HEK293 (cell line): Measurements from ENCODE around the gene SLC5A9.

Experiments used
- CTCF ChIP-seq: fragments of 450-650 bp; formaldehyde crosslinking; IDR thresholded peaks from 2 replicates; pipeline ENCODE4 v1.5.1; 2016; ENCODE audit warnings: missing biosample characterization, missing genetic modification characterization
- WT1 ChIP-seq: fragments of 450-650 bp; formaldehyde crosslinking; IDR thresholded peaks from 2 replicates; pipeline ENCODE4 v1.5.1; 2016; ENCODE audit warnings: missing biosample characterization, missing genetic modification characterization
- ZNF174 ChIP-seq: fragments of 450-650 bp; formaldehyde crosslinking; IDR thresholded peaks from 2 replicates; pipeline ENCODE4 v1.5.0; 2017; ENCODE audit warnings: missing biosample characterization, mild to moderate bottlenecking, missing genetic modification characterization
- ZNF433 ChIP-seq: fragments of 450-650 bp; formaldehyde crosslinking; IDR thresholded peaks from 2 replicates; pipeline ENCODE4 v1.5.1; 2016; ENCODE audit warnings: missing biosample characterization, missing genetic modification characterization, low read depth
- ZNF76 ChIP-seq: fragments of 450-650 bp; formaldehyde crosslinking; IDR thresholded peaks from 2 replicates; pipeline ENCODE4; 2016; ENCODE audit warnings: low read depth, missing biosample characterization, missing genetic modification characterization, borderline replicate concordance

- no peak for TF ChIP-seq CTCF (tag by site-specific recombination)
- TF ChIP-seq ZNF433: no peak
- no peak for TF ChIP-seq WT1
- TF ChIP-seq ZNF174 (tag by site-specific recombination): no peak
- TF ChIP-seq ZNF76 (tag by site-specific recombination): no peak
Measured at GRCh38 chr1:48254254-48254653, 31.7 kb downstream of the SLC5A9 start.
